Adrenal gland (tissue), 12 donors: ENCODE data around the gene FGFR3. TPM values are rescaled to one million over a fixed set of nuclear protein-coding genes. Genes with fewer than 3 reads are reported as not detected.

Experiments used
- DNase-seq, 7 donors: peaks; one replicate each; pipeline ENCODE4 v3.0.0-alpha.2; 2019 to 2020
- H3K27ac ChIP-seq, 5 donors: fragments of 200-600 bp; sonication (generic) in 4 of 5; 1 replicate in 3 of 5; 2 replicates in 2 of 5; pipeline versions ENCODE4 v1.5.1 to v1.8.0; 2016 to 2020; ENCODE audit warnings: mild to moderate bottlenecking in 1 of 5
- H3K27me3 ChIP-seq: fragments of 200-600 bp; 2 replicates; pipeline ENCODE4 v1.8.0; 2021
- H3K36me3 ChIP-seq, 2 donors: fragments of 200-600 bp; replicated peaks in 1 of 2; 1 replicate in 1 of 2; 2 replicates in 1 of 2; pipeline versions ENCODE4 v1.5.1 to v1.8.0; 2018 to 2022
- H3K4me1 ChIP-seq, 2 donors: fragments of 200-600 bp; replicated peaks in 1 of 2; 1 replicate in 1 of 2; 2 replicates in 1 of 2; pipeline versions ENCODE4 v1.5.1 to v1.8.0; 2018 to 2021
- H3K4me3 ChIP-seq, 4 donors: fragments of 200-600 bp; sonication (generic) in 3 of 4; one replicate each; pipeline ENCODE4 v1.5.1; 2016 to 2018
- H3K9me3 ChIP-seq, 3 donors: fragments of 200-600 bp; sonication (generic) in 1 of 3; replicated peaks in 1 of 3; 1 replicate in 2 of 3; 2 replicates in 1 of 3; pipeline versions ENCODE4 v1.5.1 to v1.8.0; 2016 to 2021
- POLR2A ChIP-seq, 2 donors: fragments of 450-650 bp; IDR thresholded peaks; one replicate each; pipeline ENCODE4 v1.6.1; 2017; ENCODE audit warnings: antibody characterized with exemption in 2 of 2, mild to moderate bottlenecking in 2 of 2, moderate library complexity in 1 of 2
- whole genome bisulfite sequencing, 4 donors: extraction: QIAGEN DNeasy Blood & Tissue Kit in 2 of 4; methylation state at CpG; one replicate each; pipeline versions ENCODE4 v1.1.5 to v1.1.7; 2013 to 2017; 5-methylcytosine and 5-hydroxymethylcytosine counted together
- intact Hi-C, 2 donors: fragments of 100-400 bp; cut with DNase I; formaldehyde crosslinking; loops; one replicate each; pipeline versions ENCODE4 v1.14.1 to v1.15.0; 2022 to 2023
- polyA plus RNA-seq, 3 donors: library from polyadenylated mRNA; stranded (reverse); fragments of 200-250 nt in 2 of 3; fragments of 350-450 nt in 1 of 3; fragmentation: Illumina TruSeq in 1 of 3; extraction: RNeasy Lipid Tissue Mini Kit (QIAGEN cat#74804) in 1 of 3; gene quantifications; one replicate each; pipeline ENCODE4 v1.2.3, GENCODE V29; 2013 to 2014
- total RNA-seq, 9 donors: library from RNA; depleted of rRNA in 4 of 9; stranded (reverse); fragments of >200 nt in 4 of 9; fragments of 120-200 nt in 1 of 9; fragmentation: NEBNext Ultra II Directional in 1 of 9; extraction: Animal tissue kit (Norgen Biotek cat#: 25700) in 1 of 9; gene quantifications; one replicate each; pipeline versions ENCODE4 v1.1.0 to v1.2.4, GENCODE V29; 2013 to 2023
- TF ChIP-seq, protein P1 (sequence below), 6 experiments: fragments of 450-650 bp in 4 of 6; fragments of 200-600 bp in 2 of 6; sonication (generic) in 1 of 6; IDR thresholded peaks; 1 replicate in 5 of 6; 2 replicates in 1 of 6; pipeline versions ENCODE4 v1.5.1 to v1.8.0; 2016 to 2021; ENCODE audit warnings: antibody characterized with exemption in 6 of 6, mild to moderate bottlenecking in 2 of 6, moderate library complexity in 1 of 6
- donor health status: healthy with polysubstance abuse.
- donor health status: Bipolar disorder and iron deficiency.
- donor health status: DM: yes; HTN: yes; CAD: no.
- donor health status: DM: no; HTN: no; CAD: no.
- donor health status: DM: no; HTN: no; CAD: no.
- donor health status: DM: yes; HTN: yes; CAD: no.

FGFR3 gene
- total and polyA plus RNA-seq, 12 donors = 0.11 to 4.7 (median 1.9) TPM

DNA sequence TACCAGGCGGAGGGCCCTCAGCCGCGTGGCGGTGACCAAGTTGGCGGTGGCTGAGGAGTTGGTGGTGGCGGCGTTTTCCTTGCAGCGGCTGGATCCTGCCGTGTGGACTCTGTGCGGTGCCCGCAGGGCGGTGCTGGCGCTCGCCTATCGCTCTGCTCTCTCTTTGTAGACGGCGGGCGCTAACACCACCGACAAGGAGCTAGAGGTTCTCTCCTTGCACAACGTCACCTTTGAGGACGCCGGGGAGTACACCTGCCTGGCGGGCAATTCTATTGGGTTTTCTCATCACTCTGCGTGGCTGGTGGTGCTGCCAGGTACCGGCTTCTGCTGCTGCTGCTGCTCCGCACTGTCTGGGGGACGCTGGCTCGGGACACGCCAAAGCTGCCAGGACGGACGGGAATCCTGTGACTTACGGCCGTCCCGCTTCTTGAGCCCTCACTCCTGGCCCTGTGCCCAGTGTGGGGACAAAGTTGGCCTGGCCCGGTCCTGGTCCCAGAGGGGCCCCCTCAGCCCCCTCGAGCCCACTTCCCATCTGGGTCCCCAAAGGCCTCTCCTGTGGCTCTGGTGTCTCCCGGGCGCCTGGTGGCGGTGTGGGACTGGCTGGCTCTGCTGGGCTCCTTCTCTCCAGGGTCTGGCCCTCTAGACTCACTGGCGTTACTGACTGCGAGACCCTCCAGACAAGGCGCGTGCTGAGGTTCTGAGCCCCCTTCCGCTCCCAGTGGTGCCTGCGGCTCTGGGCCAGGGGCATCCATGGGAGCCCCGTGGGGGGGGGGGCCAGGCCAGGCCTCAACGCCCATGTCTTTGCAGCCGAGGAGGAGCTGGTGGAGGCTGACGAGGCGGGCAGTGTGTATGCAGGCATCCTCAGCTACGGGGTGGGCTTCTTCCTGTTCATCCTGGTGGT, 10.7 kb downstream of the FGFR3 start:
- Histone ChIP-seq H3K9me3 (no peaks in the 10 kb centered on the region), H3K27ac (no peak overlapping the region), H3K4me1 (no peaks in the 10 kb centered on the region), H3K36me3 (no peaks in the 10 kb centered on the region), H3K4me3 (no peak overlapping the region), H3K27me3 (no peaks in the 10 kb centered on the region)
- WGBS, 4 donors = 85 to 91% (median 88%) methylated on average over 11 to 51 of the region's 51 CpGs
- intact Hi-C loops = loop anchor here in 1 of 2 donors (10.0 kb wide), 1 partner anchor 409 kb away; no protein-coding TSS in a partner anchor
- no peak for TF ChIP-seq POLR2A (IDR thresholded peaks at IDR 0.05)
- TF ChIP-seq, protein P1, sequence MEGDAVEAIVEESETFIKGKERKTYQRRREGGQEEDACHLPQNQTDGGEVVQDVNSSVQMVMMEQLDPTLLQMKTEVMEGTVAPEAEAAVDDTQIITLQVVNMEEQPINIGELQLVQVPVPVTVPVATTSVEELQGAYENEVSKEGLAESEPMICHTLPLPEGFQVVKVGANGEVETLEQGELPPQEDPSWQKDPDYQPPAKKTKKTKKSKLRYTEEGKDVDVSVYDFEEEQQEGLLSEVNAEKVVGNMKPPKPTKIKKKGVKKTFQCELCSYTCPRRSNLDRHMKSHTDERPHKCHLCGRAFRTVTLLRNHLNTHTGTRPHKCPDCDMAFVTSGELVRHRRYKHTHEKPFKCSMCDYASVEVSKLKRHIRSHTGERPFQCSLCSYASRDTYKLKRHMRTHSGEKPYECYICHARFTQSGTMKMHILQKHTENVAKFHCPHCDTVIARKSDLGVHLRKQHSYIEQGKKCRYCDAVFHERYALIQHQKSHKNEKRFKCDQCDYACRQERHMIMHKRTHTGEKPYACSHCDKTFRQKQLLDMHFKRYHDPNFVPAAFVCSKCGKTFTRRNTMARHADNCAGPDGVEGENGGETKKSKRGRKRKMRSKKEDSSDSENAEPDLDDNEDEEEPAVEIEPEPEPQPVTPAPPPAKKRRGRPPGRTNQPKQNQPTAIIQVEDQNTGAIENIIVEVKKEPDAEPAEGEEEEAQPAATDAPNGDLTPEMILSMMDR (IDR thresholded peaks at IDR 0.05) = no peak
- DNase-seq = no peak

DNA sequence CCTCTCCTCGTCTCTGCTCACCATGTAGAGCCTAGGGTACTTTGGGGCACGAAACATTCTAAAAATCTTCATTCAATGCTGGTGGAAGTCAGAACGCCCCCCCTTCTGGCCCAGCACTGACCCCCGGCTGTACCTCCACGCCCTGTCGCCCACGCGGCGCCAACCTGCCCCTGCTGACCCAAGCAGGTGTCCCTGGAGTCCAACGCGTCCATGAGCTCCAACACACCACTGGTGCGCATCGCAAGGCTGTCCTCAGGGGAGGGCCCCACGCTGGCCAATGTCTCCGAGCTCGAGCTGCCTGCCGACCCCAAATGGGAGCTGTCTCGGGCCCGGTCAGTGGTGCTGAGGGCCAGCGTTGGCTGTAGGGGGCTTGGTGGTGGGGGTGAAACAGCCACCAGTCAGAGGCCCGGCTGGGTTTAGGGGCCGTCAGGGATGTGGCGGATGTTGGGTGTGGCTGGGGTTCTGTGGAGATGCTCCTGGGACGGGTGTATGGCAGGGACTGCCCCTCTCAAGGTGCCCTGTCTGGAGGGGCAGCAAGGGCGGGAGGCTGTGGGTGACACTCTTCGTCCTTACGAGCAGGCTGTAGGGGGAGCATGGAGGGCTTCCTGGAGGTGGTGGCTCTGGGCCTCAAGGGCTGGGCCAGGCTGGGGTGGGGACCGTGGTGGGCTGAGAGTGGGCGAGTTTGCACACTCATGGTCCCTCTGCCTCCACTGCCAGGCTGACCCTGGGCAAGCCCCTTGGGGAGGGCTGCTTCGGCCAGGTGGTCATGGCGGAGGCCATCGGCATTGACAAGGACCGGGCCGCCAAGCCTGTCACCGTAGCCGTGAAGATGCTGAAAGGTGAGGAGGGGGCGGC, 11.8 kb downstream of the FGFR3 start:
- no peaks in the 10 kb centered on the region for H3K36me3 ChIP-seq
- H3K27ac ChIP-seq = no peak overlapping the region
- no peak overlapping the region for H3K4me3 ChIP-seq
- WGBS, 4 donors = 87 to 92% (median 88%) methylated on average over 11 to 37 of the region's 37 CpGs
- no peaks in the 10 kb centered on the region for H3K4me1 ChIP-seq
- no peak for DNase-seq
- TF ChIP-seq, protein P1 (IDR thresholded peaks at IDR 0.05) = no peak
- no peak for TF ChIP-seq POLR2A (IDR thresholded peaks at IDR 0.05)
- no peaks in the 10 kb centered on the region for H3K27me3 ChIP-seq
- H3K9me3 ChIP-seq = no peaks in the 10 kb centered on the region
- intact Hi-C loops = loop anchor here in 1 of 2 donors (10.0 kb wide), 1 partner anchor 410 kb away; no protein-coding TSS in a partner anchor

DNA sequence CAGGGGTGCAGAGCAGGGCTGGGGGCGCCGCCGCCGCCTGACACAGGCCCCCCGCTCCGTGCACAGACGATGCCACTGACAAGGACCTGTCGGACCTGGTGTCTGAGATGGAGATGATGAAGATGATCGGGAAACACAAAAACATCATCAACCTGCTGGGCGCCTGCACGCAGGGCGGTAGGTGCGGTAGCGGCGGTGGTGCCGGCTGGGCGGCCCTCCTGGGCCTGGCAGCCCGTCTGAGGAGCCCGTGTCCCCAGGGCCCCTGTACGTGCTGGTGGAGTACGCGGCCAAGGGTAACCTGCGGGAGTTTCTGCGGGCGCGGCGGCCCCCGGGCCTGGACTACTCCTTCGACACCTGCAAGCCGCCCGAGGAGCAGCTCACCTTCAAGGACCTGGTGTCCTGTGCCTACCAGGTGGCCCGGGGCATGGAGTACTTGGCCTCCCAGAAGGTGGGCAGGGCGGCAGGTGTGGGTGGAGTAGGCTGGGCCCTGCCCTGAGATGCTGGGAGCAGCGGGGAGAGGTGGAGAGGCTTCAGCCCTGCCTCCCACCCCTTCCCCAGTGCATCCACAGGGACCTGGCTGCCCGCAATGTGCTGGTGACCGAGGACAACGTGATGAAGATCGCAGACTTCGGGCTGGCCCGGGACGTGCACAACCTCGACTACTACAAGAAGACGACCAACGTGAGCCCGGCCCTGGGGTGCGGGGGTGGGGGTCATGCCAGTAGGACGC, 12.6 kb downstream of the FGFR3 start:
- DNase-seq = no peak
- H3K27ac ChIP-seq = no peak overlapping the region
- TF ChIP-seq, protein P1 (IDR thresholded peaks at IDR 0.05) = no peak
- WGBS, 4 donors = 72 to 96% (median 91%) methylated on average over 10 to 47 of the region's 47 CpGs
- no peaks in the 10 kb centered on the region for H3K36me3 ChIP-seq
- H3K27me3 ChIP-seq = no peaks in the 10 kb centered on the region
- no peaks in the 10 kb centered on the region for H3K4me1 ChIP-seq
- intact Hi-C loops = loop anchor here in 1 of 2 donors (2.0 to 10.0 kb wide), 2 partner anchors 57 to 411 kb away; no protein-coding TSS in a partner anchor
- no peak overlapping the region for H3K4me3 ChIP-seq
- no peaks in the 10 kb centered on the region for H3K9me3 ChIP-seq
